Fibroblast of gingiva (primary cell): ENCODE results near the gene LRRC37A2.
"Not testable (repeated sequence)": the region's sequence is repeated elsewhere in the genome, so short reads cannot be mapped to it uniquely, and the experiment has no call there.

ENCODE experiments used
- DNase-seq: peaks from one replicate; pipeline ENCODE4 v3.0.0-alpha.2; 2011; ENCODE audit warnings: low read depth

The LRRC37A2 gene

DNA sequence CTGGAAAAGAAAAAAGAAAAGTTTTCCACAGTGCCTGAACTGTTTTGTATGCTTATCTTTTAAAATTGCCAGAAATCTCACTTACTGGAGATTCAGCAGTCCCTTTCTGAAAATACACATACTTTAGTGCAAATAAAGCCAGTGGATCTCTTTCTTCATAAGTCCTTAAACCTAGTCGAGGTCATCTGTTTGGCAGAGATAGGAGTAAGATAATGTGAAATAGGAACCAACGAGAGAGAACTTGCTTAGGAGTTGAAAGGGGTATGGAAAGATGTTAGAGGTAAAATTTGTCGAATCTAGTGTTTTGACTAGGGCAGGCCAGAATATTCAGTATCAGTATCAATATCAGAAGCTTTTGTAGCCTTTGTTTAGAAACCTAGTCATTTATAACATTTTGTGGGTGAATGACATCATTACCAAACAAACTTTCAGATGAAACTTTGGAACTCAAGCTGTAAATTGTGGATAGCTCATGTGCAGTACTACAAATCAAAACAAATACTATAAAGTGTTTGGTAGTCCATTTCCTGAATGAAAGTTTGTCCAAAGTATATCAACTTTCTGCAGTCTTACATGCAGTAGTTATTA, 86.2 kb downstream of the LRRC37A2 start:
- DNase-seq, result not testable (repeated sequence)

DNA sequence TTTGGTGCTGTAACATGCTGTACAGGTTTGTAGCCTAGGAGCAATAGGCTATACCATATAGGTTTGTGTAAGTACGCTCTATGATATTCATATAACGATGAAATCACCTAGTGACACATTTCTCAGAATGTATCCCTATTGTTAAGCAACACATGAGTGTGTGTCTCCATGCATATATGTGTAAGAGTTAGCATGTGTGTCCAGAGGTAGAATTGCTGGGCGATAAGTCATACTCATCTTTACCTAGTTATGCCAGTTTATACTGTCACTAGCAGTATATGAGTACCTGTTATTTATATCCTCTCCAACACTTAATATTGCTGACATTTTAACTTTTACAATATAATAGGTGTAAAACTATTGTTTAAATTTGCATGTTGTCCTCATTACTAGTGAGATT, 88.5 kb downstream of the LRRC37A2 start:
- not testable (repeated sequence) for DNase-seq

DNA sequence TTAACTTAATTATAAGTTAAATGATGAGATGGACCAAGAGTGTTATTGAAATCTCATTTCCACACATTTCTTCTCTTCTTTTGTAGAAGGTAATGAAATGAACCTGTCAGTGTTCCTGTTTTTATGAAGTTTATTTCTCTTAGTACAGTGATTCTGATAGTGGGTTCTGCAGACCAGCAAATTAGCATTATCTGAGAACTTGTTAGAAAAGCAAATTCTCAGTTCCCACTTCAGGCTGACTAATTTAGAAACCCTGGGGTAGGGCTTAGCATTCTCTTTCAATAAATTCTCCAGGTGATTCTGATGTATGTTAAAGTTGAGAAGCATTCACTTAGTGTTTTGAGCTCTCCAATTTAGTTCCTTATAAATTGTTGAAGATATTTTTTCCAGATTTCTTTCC, 90.9 kb downstream of the LRRC37A2 start:
- not testable (repeated sequence) for DNase-seq
